Measurements from ENCODE around the gene SRC.

SRC gene

GRCh38 chr20:37422791-37423286 is 76.9 kb downstream of the SRC start:
- no peak overlapping the region for H3K4me2 ChIP-seq (ENCODE audit: low read length)
- no peak overlapping the region for H3K4me3 ChIP-seq (ENCODE audit: low read depth, low read length, poor library complexity, severe bottlenecking)
- no peaks in the 10 kb centered on the region for H3K36me3 ChIP-seq (ENCODE audit: insufficient read depth, low read length)
- H3K27ac ChIP-seq (ENCODE audit: low read depth, low read length, poor library complexity, severe bottlenecking), result no peak overlapping the region
- no peaks in the 10 kb centered on the region for H3K9me2 ChIP-seq (ENCODE audit: low read depth, low read length)
- TF ChIP-seq EZH2 (IDR thresholded peaks at IDR 0.05; ENCODE audit: borderline replicate concordance, low read length), result no peak
- H3K4me1 ChIP-seq (ENCODE audit: insufficient read depth, low read length, severe bottlenecking), result no peaks in the 10 kb centered on the region
- no peaks in the 10 kb centered on the region for H3K27me3 ChIP-seq (ENCODE audit: insufficient read depth, low read length)
- H3K9ac ChIP-seq (ENCODE audit: low read length), result no peak overlapping the region
- H2AFZ ChIP-seq (ENCODE audit: low read length), result no peak overlapping the region
- H3K9me3 ChIP-seq (ENCODE audit: low read length), result no peaks in the 10 kb centered on the region
- H4K20me1 ChIP-seq (ENCODE audit: insufficient read depth, low read length), result no peaks in the 10 kb centered on the region
- no peaks in the 10 kb centered on the region for H3F3A ChIP-seq (ENCODE audit: insufficient read depth, low read length)
- H3K79me2 ChIP-seq (ENCODE audit: insufficient read depth, low read length), result no peaks in the 10 kb centered on the region

- no peak overlapping the region for H3K4me2 ChIP-seq (ENCODE audit: low read length)
- H3K9me3 ChIP-seq (ENCODE audit: low read length), result no peaks in the 10 kb centered on the region
- no peak overlapping the region for H2AFZ ChIP-seq (ENCODE audit: low read length)
- H3K4me1 ChIP-seq (ENCODE audit: insufficient read depth, low read length, severe bottlenecking), result no peaks in the 10 kb centered on the region
- no peaks in the 10 kb centered on the region for H3K9me2 ChIP-seq (ENCODE audit: low read depth, low read length)
- H3K27me3 ChIP-seq (ENCODE audit: insufficient read depth, low read length), result no peaks in the 10 kb centered on the region
- no peaks in the 10 kb centered on the region for H3K79me2 ChIP-seq (ENCODE audit: insufficient read depth, low read length)
- no peaks in the 10 kb centered on the region for H3K36me3 ChIP-seq (ENCODE audit: insufficient read depth, low read length)
- no peak overlapping the region for H3K27ac ChIP-seq (ENCODE audit: low read depth, low read length, poor library complexity, severe bottlenecking)
- no peak overlapping the region for H3K4me3 ChIP-seq (ENCODE audit: low read depth, low read length, poor library complexity, severe bottlenecking)
- no peaks in the 10 kb centered on the region for H4K20me1 ChIP-seq (ENCODE audit: insufficient read depth, low read length)
- H3K9ac ChIP-seq (ENCODE audit: low read length), result no peak overlapping the region
- TF ChIP-seq, protein P1, sequence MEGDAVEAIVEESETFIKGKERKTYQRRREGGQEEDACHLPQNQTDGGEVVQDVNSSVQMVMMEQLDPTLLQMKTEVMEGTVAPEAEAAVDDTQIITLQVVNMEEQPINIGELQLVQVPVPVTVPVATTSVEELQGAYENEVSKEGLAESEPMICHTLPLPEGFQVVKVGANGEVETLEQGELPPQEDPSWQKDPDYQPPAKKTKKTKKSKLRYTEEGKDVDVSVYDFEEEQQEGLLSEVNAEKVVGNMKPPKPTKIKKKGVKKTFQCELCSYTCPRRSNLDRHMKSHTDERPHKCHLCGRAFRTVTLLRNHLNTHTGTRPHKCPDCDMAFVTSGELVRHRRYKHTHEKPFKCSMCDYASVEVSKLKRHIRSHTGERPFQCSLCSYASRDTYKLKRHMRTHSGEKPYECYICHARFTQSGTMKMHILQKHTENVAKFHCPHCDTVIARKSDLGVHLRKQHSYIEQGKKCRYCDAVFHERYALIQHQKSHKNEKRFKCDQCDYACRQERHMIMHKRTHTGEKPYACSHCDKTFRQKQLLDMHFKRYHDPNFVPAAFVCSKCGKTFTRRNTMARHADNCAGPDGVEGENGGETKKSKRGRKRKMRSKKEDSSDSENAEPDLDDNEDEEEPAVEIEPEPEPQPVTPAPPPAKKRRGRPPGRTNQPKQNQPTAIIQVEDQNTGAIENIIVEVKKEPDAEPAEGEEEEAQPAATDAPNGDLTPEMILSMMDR (IDR thresholded peaks at IDR 0.05; ENCODE audit: low read length), result no peak
- no peak for TF ChIP-seq EZH2 (IDR thresholded peaks at IDR 0.05; ENCODE audit: borderline replicate concordance, low read length)
- H3F3A ChIP-seq (ENCODE audit: insufficient read depth, low read length), result no peaks in the 10 kb centered on the region
Observed at GRCh38 chr20:37423545-37423944, 77.6 kb downstream of the SRC start.

DNA sequence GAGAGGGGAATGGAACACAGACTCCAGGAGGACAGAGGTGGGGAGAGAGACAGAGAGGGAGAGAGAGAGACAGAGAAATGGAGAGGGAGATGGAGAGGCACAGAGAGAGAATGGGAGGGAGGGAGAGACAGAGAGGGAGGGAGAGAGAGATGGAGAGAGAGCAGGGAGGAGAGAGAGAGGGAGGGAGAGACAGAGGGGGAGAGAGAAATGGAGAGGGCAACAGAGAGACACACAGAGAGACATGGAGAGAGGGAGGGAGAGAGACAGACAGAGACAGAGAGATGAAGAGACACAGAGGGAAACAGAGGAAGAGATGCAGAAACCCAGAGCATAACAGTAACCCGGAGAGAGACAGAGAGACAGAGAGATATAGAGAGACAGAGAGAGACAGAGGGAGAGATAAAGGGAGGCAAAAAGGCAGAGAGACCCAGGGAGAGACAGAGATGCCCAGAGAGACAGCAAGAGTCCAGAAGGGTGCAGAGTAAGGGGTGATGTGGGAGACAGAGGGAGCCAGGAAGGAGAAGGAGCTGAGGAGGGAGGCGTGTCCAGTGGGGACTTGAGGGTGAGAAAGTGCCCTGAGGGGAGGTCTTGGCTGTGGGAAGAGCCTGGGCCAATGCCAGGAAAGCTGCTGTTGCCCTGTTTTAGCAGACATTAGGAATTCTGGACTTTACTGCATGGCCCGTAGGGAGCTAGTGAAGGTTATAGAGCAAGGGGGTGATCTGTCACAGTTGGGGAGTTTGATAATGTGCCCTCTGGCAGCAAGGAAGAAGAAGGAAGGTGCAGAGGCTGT is 78.3 kb downstream of the SRC start:
- H3K79me2 ChIP-seq (ENCODE audit: insufficient read depth, low read length), result no peaks in the 10 kb centered on the region
- H3K4me1 ChIP-seq (ENCODE audit: insufficient read depth, low read length, severe bottlenecking), result no peaks in the 10 kb centered on the region
- H2AFZ ChIP-seq (ENCODE audit: low read length), result no peak overlapping the region
- no peak overlapping the region for H3K4me3 ChIP-seq (ENCODE audit: low read depth, low read length, poor library complexity, severe bottlenecking)
- H4K20me1 ChIP-seq (ENCODE audit: insufficient read depth, low read length), result no peaks in the 10 kb centered on the region
- H3K36me3 ChIP-seq (ENCODE audit: insufficient read depth, low read length), result no peaks in the 10 kb centered on the region
- no peaks in the 10 kb centered on the region for H3K27me3 ChIP-seq (ENCODE audit: insufficient read depth, low read length)
- no peaks in the 10 kb centered on the region for H3K9me2 ChIP-seq (ENCODE audit: low read depth, low read length)
- H3K9ac ChIP-seq (ENCODE audit: low read length), result no peak overlapping the region
- TF ChIP-seq, protein P1 (IDR thresholded peaks at IDR 0.05; ENCODE audit: low read length), result no peak
- TF ChIP-seq EZH2 (IDR thresholded peaks at IDR 0.05; ENCODE audit: borderline replicate concordance, low read length), result no peak
- no peak overlapping the region for H3K27ac ChIP-seq (ENCODE audit: low read depth, low read length, poor library complexity, severe bottlenecking)
- no peaks in the 10 kb centered on the region for H3K9me3 ChIP-seq (ENCODE audit: low read length)
- H3F3A ChIP-seq (ENCODE audit: insufficient read depth, low read length), result no peaks in the 10 kb centered on the region
- no peak overlapping the region for H3K4me2 ChIP-seq (ENCODE audit: low read length)

Measured in OCI-LY1 (cell line).